NCI-H1694 treated with DMSO at 0.1 percent for 48 hours (cell line): Measurements from ENCODE around the gene TSKU.
"Not testable (repeated sequence)": the region's sequence is repeated elsewhere in the genome, so short reads cannot be mapped to it uniquely, and the experiment has no call there.

Source experiments
- DNase-seq: peaks from one replicate; lab custom pipeline; 2025; lab: John Stamatoyannopoulos, UW

Gene TSKU

GRCh38 chr11:76824980-76825725 is 42.0 kb downstream of the TSKU start:
- no peak for DNase-seq

DNA sequence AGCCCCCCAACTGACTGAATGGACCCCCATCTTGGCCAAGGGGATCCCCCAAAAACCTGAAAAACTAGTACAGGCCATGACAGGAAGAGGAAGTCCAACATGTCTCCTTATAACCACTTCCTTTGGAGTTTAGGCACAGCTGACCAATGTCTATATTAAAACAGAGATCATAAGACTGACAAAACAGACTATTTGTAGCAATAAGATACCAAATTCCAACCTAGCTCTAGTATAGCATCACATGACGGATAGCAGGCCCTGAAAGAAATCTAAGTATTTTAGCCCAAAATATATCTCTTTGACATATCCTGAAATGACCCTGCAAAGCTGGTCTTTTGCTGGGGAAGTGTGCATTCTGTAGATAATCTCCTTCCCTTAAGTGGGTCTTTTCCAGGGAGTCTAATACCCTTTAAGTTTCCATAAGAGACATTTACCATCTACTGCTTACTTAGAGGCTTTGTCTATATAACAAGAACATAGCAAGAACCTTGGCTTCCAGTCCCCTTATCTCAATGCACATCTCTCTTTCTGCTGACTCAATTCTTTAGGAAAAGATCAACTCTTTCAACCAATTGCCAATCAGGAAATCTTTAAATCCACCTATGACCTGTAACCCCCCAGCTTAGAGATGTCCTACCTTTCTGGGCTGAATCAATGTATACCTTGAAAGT is 42.7 kb downstream of the TSKU start:
- no peak for DNase-seq

GRCh38 chr11:76826508-76826907 is 43.4 kb downstream of the TSKU start:
- not testable (repeated sequence) for DNase-seq

DNA sequence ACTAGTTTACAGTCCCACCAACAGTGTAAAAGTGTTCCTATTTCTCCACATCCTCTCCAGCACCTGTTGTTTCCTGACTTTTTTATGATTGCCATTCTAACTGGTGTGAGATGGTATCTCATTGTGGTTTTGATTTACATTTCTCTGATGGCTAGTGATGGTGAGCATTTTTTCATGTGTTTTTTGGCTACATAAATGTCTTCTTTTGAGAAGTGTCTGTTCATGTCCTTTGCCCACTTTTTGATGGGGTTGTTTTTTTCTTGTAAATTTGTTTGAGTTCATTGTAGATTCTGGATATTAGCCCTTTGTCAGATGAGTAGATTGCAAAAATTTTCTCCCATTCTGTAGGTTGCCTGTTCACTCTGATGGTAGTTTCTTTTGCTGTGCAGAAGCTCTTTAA is 43.8 kb downstream of the TSKU start:
- not testable (repeated sequence) for DNase-seq

GRCh38 chr11:76830639-76831327 is 47.6 kb downstream of the TSKU start:
- peak; percentile 79 for DNase-seq

DNA sequence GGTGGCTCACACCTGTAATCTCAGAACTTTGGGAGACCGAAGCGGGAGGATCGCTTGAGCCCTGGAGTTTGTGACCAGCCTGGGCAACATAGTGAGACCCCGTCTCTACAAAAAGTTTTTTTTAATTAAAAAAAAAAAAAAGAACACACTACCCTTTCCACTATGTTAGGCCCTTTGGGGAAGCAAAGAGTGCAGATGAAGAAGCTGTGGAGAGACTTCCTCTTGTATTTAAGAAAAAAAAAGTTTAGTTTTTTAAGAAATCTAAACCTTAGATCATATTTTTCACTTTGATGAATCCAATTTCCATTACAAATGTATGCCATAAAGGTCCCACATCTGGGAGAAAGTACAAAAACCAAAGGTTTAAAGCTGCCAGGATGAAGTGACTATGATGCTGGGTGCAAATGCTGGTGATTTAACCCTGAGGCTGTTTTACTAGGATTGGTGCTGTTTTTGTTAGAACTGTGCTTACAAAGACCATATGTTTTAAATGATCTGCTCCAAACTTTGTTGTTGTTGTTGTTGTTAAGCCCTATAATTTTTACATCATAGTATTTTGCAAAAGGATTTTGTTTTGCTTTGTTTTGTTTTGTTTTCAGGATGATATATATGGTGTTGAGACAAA is 48.6 kb downstream of the TSKU start:
- DNase-seq, result no peak

- DNase-seq, result no peak
These were observed 49.2 kb downstream of the TSKU start for GRCh38 chr11:76832361-76832760.

DNA sequence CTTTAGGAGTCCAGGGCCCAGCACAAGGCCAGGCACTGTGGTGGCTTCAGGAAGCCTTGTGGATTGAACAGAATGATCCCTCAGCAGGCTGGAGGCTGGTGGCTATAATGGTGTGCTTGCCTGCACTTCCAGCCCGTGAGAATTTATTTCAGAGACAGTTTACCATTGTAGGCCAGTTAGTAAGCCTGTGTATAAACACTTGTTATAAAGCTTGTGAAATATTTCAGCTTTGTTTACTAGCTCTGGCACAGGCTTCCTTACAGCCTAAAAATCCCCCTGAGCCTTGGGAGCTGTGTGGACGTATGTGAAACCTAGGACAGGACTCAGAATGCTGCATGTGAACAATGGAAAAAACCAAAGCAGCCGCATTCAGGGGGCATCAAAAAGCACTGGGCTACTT is 51.0 kb downstream of the TSKU start:
- no peak for DNase-seq

- DNase-seq, result no peak
These were observed 51.9 kb downstream of the TSKU start for GRCh38 chr11:76835036-76835435.

- DNase-seq, result peak; percentile 90
These were observed 52.9 kb downstream of the TSKU start for GRCh38 chr11:76835928-76836612.

DNA sequence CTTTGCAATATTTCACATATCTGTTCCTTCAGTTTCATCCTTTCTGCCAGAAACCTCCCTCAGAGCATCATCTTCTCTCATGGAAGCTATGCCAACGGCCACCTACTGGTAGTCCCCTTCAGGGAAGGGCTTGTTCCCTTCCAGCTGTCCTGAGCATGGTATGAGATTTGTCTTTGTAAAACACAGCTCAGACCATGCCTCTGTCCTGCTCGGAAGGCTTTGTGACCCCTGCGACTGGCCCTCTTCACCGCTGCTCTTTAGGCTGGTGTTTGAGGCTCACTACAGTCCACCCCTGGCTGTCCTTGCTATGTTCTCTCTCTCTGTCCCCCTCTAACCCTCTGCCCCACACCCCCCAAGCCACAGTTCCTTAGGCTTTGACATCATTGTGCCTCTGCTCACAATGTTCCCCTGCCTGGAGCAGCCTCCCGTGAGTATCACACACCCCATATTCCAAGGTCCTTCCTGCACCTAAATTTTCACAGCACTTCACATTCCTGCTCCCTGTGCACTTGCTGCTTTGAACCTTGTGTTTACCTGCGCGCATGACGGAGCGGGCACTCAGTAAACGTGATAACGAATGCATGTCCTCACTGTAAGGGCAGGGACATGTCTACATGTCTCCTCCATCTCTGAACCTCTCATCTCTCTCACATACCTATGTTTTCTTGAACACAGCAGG is 53.6 kb downstream of the TSKU start:
- no peak for DNase-seq

GRCh38 chr11:76837696-76838677 is 54.8 kb downstream of the TSKU start:
- DNase-seq, result no peak

DNA sequence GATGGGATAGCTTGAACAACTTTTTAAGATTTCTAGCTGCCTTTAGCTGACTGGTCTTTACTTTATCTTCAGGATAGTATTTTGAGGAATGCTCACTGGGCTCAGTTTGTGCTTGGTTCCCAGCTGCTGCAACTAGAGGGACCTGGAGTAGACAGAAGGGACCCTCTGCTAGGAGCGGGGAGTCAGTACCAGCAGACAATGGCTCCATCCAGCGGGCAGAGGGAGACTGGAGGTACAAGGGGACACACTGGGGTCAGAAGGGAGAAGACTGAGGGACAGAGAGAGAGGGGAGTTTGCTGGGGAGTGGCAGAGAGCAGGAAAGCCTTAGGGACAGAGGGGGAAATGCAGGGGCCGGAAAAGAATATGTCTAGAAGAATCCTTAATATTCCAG is 55.5 kb downstream of the TSKU start:
- peak; percentile 57 for DNase-seq

DNA sequence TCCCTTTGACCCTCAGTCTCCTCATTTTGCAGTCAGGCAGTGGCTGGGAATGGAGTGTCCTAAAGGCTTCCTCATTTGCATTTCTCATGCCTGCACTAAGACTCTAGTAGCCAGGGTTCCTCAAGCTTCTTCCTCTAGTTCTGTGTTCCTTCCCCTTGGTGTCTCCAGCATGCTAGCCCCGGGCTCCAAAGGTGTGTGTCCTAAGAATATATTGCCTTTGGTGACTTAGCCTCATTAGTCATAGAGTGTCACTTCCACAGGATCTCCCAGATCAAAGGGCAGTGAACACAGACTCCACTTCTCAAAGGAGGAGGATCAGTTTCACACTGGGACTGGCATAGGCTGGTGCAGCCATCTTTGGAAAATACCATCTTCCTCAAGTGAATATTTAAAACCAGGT is 56.2 kb downstream of the TSKU start:
- DNase-seq, result no peak

GRCh38 chr11:76841923-76842452 is 58.8 kb downstream of the TSKU start:
- no peak for DNase-seq

- DNase-seq, result no peak
These were observed 60.8 kb downstream of the TSKU start for GRCh38 chr11:76843907-76844306.

GRCh38 chr11:76844511-76844910 is 61.4 kb downstream of the TSKU start:
- DNase-seq, result no peak

DNA sequence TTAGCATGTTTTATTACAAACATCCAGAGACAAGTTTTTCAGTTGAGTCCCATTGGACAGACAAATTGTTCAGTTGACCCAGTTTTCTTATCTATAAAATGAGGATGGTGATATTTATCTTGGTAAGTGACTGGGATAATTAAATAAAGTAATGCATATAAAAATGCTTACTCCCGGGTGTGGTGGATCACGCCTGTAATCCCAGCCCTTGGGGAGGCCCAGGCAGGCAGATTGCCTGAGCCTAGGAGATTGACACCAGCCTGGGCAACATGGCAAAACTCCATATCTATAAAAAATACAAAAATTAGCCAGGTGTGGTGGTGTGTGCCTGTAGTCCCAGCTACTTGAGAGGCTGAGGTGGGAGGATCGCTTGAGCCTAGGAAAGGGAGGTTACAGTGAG is 61.9 kb downstream of the TSKU start:
- no peak for DNase-seq

DNA sequence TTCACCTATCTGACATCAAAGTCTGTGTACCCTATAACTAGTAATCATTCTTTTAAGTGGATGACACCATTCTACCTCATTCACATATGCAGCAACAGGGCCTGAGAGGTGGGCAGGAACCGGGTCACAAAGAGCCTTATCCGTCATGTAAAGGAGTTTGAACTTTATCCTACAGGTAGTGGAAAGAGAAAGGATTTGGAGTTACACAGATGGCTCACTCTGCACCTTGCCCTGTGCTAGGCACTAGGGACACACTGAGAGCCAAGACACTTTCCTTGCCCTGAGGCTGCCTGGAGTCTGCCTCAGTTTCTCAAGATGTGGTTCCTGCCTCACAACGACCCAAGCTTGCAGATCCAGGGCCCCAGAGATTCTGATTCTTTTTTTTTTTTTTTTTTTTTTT is 63.3 kb downstream of the TSKU start:
- no peak for DNase-seq
